ENCODE measurements around the gene HHAT.

Gene HHAT

GRCh38 chr1:210685295-210685650, 356.6 kb downstream of the HHAT start:
- H3K27ac ChIP-seq (ENCODE audit: low read depth, low read length, poor library complexity, severe bottlenecking): no peak overlapping the region
- no peak for TF ChIP-seq EZH2 (IDR thresholded peaks at IDR 0.05; ENCODE audit: borderline replicate concordance, low read length)
- no peak for TF ChIP-seq CTCF (IDR thresholded peaks at IDR 0.05; ENCODE audit: low read length)
- no peaks in the 10 kb centered on the region for H3K79me2 ChIP-seq (ENCODE audit: insufficient read depth, low read length)
- H3K9ac ChIP-seq (ENCODE audit: low read length): no peak overlapping the region
- no peaks in the 10 kb centered on the region for H3K27me3 ChIP-seq (ENCODE audit: insufficient read depth, low read length)
- no peaks in the 10 kb centered on the region for H4K20me1 ChIP-seq (ENCODE audit: insufficient read depth, low read length)
- H2AFZ ChIP-seq (ENCODE audit: low read length): no peak overlapping the region
- H3K36me3 ChIP-seq (ENCODE audit: insufficient read depth, low read length): no peaks in the 10 kb centered on the region
- no peaks in the 10 kb centered on the region for H3F3A ChIP-seq (ENCODE audit: insufficient read depth, low read length)
- H3K4me3 ChIP-seq (ENCODE audit: low read depth, low read length, poor library complexity, severe bottlenecking): no peak overlapping the region
- no peak overlapping the region for H3K4me2 ChIP-seq (ENCODE audit: low read length)
- no peaks in the 10 kb centered on the region for H3K9me2 ChIP-seq (ENCODE audit: low read depth, low read length)
- H3K4me1 ChIP-seq (ENCODE audit: insufficient read depth, low read length, severe bottlenecking): no peaks in the 10 kb centered on the region
- no peaks in the 10 kb centered on the region for H3K9me3 ChIP-seq (ENCODE audit: low read length)

GRCh38 chr1:210686841-210687240, 358.1 kb downstream of the HHAT start:
- no peak overlapping the region for H3K4me2 ChIP-seq (ENCODE audit: low read length)
- H3K36me3 ChIP-seq (ENCODE audit: insufficient read depth, low read length): no peaks in the 10 kb centered on the region
- H3K9me3 ChIP-seq (ENCODE audit: low read length): no peaks in the 10 kb centered on the region
- no peaks in the 10 kb centered on the region for H3K27me3 ChIP-seq (ENCODE audit: insufficient read depth, low read length)
- no peaks in the 10 kb centered on the region for H4K20me1 ChIP-seq (ENCODE audit: insufficient read depth, low read length)
- H3K4me3 ChIP-seq (ENCODE audit: low read depth, low read length, poor library complexity, severe bottlenecking): no peak overlapping the region
- no peaks in the 10 kb centered on the region for H3F3A ChIP-seq (ENCODE audit: insufficient read depth, low read length)
- H3K9ac ChIP-seq (ENCODE audit: low read length): no peak overlapping the region
- no peaks in the 10 kb centered on the region for H3K9me2 ChIP-seq (ENCODE audit: low read depth, low read length)
- H3K27ac ChIP-seq (ENCODE audit: low read depth, low read length, poor library complexity, severe bottlenecking): no peak overlapping the region
- H3K79me2 ChIP-seq (ENCODE audit: insufficient read depth, low read length): no peaks in the 10 kb centered on the region
- TF ChIP-seq EZH2 (IDR thresholded peaks at IDR 0.05; ENCODE audit: borderline replicate concordance, low read length) (no peak), CTCF (IDR thresholded peaks at IDR 0.05; ENCODE audit: low read length) (no peak)
- no peak overlapping the region for H2AFZ ChIP-seq (ENCODE audit: low read length)
- no peaks in the 10 kb centered on the region for H3K4me1 ChIP-seq (ENCODE audit: insufficient read depth, low read length, severe bottlenecking)

- no peaks in the 10 kb centered on the region for H3K4me1 ChIP-seq (ENCODE audit: insufficient read depth, low read length, severe bottlenecking)
- no peak for TF ChIP-seq CTCF (IDR thresholded peaks at IDR 0.05; ENCODE audit: low read length)
- no peak for TF ChIP-seq EZH2 (IDR thresholded peaks at IDR 0.05; ENCODE audit: borderline replicate concordance, low read length)
- no peak overlapping the region for H3K27ac ChIP-seq (ENCODE audit: low read depth, low read length, poor library complexity, severe bottlenecking)
- H2AFZ ChIP-seq (ENCODE audit: low read length): no peak overlapping the region
- no peak overlapping the region for H3K4me2 ChIP-seq (ENCODE audit: low read length)
- H3K27me3 ChIP-seq (ENCODE audit: insufficient read depth, low read length): no peaks in the 10 kb centered on the region
- no peak overlapping the region for H3K4me3 ChIP-seq (ENCODE audit: low read depth, low read length, poor library complexity, severe bottlenecking)
- H3F3A ChIP-seq (ENCODE audit: insufficient read depth, low read length): no peaks in the 10 kb centered on the region
- no peak overlapping the region for H3K9ac ChIP-seq (ENCODE audit: low read length)
- no peaks in the 10 kb centered on the region for H3K36me3 ChIP-seq (ENCODE audit: insufficient read depth, low read length)
- no peaks in the 10 kb centered on the region for H4K20me1 ChIP-seq (ENCODE audit: insufficient read depth, low read length)
- no peaks in the 10 kb centered on the region for H3K9me3 ChIP-seq (ENCODE audit: low read length)
- H3K9me2 ChIP-seq (ENCODE audit: low read depth, low read length): no peaks in the 10 kb centered on the region
- H3K79me2 ChIP-seq (ENCODE audit: insufficient read depth, low read length): no peaks in the 10 kb centered on the region
Observed at GRCh38 chr1:210687582-210688279, 359.0 kb downstream of the HHAT start.

Data from OCI-LY1 (cell line).